Measurements from ENCODE around the gene MAPK7. TPM values are rescaled to one million over a fixed set of nuclear protein-coding genes. Genes with fewer than 3 reads are reported as not detected.

MAPK7 gene
- total RNA-seq, 2 donors from 2014 or later, result 15.9 to 17.8 TPM

DNA sequence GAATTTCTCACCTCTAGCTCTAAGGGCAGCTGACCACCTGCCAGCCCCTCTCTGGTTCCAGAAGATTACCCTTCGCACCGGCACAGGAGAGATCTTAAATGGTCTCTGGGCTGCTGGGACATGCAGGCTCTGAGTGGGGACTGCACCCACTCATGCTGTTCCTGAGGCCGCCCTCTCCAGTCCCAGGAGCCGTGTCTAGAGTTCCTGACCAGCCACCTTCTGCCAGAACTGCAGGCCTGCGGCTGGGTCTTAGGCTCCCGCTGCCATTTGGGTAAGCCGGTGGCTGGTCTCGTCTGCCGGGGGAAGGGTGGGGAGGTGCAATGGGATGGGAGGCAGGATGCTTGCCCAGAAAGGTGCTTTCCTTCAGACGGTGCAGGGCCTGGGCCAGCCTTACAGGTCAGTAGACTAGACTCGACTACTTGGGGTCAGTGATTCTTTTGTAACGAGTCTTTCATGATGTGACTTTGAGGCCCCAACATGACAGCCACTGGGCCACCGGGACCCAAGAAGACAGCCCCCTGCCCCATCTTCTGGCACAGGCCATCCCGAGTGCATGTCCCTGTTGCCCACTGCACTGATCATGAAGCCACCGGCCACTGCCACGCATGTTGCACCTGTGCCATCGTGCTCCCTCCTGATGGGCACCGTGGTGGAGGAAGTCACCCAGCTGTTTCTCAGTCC, 42.2 kb upstream of the MAPK7 start:
- TF ChIP-seq, protein P1, sequence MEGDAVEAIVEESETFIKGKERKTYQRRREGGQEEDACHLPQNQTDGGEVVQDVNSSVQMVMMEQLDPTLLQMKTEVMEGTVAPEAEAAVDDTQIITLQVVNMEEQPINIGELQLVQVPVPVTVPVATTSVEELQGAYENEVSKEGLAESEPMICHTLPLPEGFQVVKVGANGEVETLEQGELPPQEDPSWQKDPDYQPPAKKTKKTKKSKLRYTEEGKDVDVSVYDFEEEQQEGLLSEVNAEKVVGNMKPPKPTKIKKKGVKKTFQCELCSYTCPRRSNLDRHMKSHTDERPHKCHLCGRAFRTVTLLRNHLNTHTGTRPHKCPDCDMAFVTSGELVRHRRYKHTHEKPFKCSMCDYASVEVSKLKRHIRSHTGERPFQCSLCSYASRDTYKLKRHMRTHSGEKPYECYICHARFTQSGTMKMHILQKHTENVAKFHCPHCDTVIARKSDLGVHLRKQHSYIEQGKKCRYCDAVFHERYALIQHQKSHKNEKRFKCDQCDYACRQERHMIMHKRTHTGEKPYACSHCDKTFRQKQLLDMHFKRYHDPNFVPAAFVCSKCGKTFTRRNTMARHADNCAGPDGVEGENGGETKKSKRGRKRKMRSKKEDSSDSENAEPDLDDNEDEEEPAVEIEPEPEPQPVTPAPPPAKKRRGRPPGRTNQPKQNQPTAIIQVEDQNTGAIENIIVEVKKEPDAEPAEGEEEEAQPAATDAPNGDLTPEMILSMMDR (IDR thresholded peaks at IDR 0.05), result no peak
- H3K9me3 ChIP-seq, result no peaks in the 10 kb centered on the region
- no peak for DNase-seq (ENCODE audit: low spot score)

DNA sequence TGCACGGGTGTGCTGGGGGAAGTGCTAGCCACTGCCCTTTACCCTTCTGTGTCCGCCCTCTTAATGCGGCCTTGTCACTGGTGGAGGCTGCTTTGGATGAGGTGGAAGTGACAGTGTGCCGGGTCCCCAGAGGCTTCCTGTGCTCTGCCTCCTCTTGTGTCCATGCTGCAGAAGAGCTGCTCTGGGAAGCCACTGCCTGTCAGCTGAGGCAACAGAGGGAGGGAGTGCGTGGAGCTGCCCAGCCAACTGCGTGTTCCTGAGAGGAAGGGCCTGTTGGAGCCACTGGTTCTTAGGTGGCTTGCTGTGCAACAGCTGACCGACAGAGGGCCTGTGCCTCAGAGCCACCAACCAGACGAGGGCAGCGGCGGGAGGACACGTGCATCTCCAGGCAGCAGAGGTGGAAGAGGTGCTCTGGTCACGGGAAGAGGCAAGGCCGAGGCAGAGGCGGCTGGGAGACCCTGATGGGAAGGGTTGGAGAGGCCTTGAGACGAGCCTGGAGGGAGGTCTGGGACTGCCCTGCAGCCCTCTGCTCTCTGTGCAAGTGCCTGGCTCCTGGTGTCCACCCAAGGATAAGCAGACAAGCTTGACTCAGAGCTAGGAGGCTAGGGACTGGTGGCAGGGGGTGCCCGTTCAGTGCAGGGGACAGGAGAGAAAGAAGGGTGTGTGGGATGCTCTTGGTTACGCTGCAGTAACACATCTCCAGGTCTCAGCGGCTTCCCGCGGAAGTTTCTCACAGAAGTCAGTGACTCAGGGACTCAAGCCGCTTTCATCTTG, 41.2 kb upstream of the MAPK7 start:
- peak; percentile 71 for DNase-seq (ENCODE audit: low spot score)

More for the DNA sequence above, 42.2 kb upstream of the MAPK7 start:
- Histone ChIP-seq H3K4me3 (no peak overlapping the region), H3K27ac (peak overlapping the region in 1 of 2 donors; percentile 76), H3K4me1 (peaks cover 0 to 38% of the 10 kb centered on the region in 2 donors), H3K36me3 (peaks cover 13% of the 10 kb centered on the region), H3K27me3 (no peaks in the 10 kb centered on the region)

DNA sequence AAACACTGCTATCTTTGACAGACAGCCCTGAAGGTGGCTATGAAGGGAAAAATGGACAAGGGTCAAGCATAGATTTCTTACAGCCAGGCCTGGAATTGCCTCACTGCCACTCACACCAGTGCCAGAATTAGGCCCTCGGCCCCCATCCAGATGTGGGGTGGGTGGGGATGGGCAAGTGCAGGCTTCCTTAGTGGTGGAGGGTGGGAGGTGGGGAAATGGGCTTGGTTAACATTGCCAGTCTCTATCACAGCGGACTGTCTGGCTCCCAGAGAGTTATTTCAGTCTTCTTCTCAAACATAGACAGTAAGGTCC, 40.6 kb upstream of the MAPK7 start:
- H3K27ac ChIP-seq, result peak overlapping the region; percentile 61 to 76
- peaks cover 0 to 43% of the 10 kb centered on the region in 2 donors for H3K4me1 ChIP-seq
- H3K9me3 ChIP-seq, result no peaks in the 10 kb centered on the region
- H3K4me3 ChIP-seq, result no peak overlapping the region
- no peaks in the 10 kb centered on the region for H3K27me3 ChIP-seq
- TF ChIP-seq, protein P1 (IDR thresholded peaks at IDR 0.05), result no peak
- DNase-seq (ENCODE audit: low spot score), result no peak
- peaks cover 13% of the 10 kb centered on the region for H3K36me3 ChIP-seq

More for the DNA sequence above, 41.2 kb upstream of the MAPK7 start:
- TF ChIP-seq, protein P1 (IDR thresholded peaks at IDR 0.05), result peak; percentile 13 to 78
- H3K27me3 ChIP-seq, result no peaks in the 10 kb centered on the region
- H3K36me3 ChIP-seq, result peaks cover 13% of the 10 kb centered on the region
- H3K27ac ChIP-seq, result peak overlapping the region; percentile 61 to 76
- no peak overlapping the region for H3K4me3 ChIP-seq
- peaks cover 0 to 38% of the 10 kb centered on the region in 2 donors for H3K4me1 ChIP-seq
- no peaks in the 10 kb centered on the region for H3K9me3 ChIP-seq

DNA sequence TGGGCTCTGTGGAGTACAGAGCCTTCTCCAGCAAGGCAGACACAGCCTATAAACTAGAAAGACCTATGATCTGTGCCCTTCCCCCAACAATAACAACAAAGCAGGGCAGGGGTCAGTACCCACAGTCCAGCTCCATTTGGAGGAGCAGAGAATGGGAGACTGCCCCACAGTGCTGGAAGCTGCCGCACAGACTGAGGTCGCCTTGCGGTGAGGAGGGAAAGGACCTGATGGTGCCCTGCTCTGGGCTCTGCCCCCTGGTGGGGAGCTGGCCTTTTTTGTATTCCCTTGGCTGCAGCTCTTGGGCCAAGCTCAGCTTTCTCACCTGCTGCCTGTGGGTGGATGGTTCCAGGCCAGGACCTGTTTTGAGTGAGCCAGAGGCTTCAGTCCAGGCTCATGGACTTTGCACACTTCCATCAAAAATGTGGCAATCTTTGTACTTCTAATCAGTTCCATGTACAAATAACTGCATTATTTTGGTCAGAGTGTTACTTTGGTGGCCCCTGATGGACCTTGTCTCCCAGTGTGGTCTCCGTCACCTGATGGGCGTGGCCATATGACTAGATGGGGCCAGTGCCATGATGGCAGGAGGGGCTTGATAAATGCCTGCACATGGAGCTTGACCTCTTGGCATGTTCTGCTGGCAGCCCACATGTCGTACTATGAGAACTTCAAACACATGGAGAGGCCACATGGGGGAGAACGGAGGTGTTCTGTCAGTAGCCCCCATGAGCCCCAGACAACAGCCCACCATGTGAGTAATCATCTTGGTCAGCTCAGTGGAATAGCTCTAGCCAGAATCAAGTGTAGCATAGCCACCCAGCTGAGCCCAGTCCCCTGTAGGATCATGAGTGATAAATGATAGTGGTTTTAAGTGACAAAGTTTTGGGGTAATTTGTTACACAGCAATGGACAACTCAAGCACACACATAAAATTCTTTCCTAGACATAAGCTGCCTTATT, 40.0 kb upstream of the MAPK7 start:
- Histone ChIP-seq H3K4me1 (peaks cover 0 to 49% of the 10 kb centered on the region in 2 donors), H3K27me3 (no peaks in the 10 kb centered on the region), H3K27ac (peak overlapping the region; percentile 61 to 76), H3K9me3 (no peaks in the 10 kb centered on the region), H3K36me3 (peaks cover 13% of the 10 kb centered on the region), H3K4me3 (no peak overlapping the region)
- TF ChIP-seq, protein P1 (IDR thresholded peaks at IDR 0.05), result peak; percentile 55 to 71
- DNase-seq (ENCODE audit: low spot score), result no peak

DNA sequence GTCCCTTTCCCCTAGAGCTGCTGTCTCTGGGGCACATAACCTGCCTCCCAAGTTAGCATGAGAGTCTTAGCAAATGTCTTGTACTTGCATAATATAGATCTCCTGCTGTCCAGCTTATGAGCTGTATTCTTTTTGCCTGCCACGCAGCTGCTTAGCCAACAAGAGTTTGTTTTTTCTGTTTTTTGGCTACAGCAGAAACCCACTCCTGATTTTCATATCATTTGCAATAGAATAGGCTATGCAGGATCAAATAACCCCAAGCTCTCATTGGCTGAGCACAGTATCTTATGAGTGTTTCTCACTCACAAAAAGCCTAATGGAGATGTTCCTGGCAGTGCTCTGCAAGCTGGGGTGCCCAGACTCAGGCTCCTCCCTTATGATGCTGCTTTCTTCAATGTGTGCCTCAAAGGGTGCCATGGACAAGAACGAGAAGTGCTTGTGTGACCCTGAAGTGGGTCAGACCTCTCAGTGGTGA, 38.9 kb upstream of the MAPK7 start:
- Histone ChIP-seq H3K9me3 (no peaks in the 10 kb centered on the region), H3K36me3 (peaks cover 2% of the 10 kb centered on the region), H3K27ac (no peak overlapping the region), H3K27me3 (no peaks in the 10 kb centered on the region), H3K4me1 (peaks cover 0 to 60% of the 10 kb centered on the region in 2 donors), H3K4me3 (no peak overlapping the region)
- DNase-seq (ENCODE audit: low spot score), result no peak
- TF ChIP-seq, protein P1 (IDR thresholded peaks at IDR 0.05), result no peak

Data from right atrium auricular region (tissue), 2 donors.